HG03095 (cell line): ENCODE data around the gene ADIPOQ.
"Not testable (repeated sequence)": the region's sequence is repeated elsewhere in the genome, so short reads cannot be mapped to it uniquely, and the experiment has no call there.

ENCODE experiments used
- ATAC-seq: cut with Tn5 transposase; IDR thresholded peaks from one replicate; pipeline ENCODE4 v1.9.1; 2021; ENCODE audit warnings: moderate library complexity; ENCODE audit not compliant: unreplicated experiment

Gene ADIPOQ

GRCh38 chr3:186842426-186843038, at the start of gene ADIPOQ:
TSS of gene ADIPOQ (plus strand) at chr3:186842710. CDS start at chr3:186853059, 10,349 bp downstream.
- ATAC-seq, result no peak

- no peak for ATAC-seq
Observed at GRCh38 chr3:186798239-186798874, 44.2 kb upstream of the ADIPOQ start.

- ATAC-seq, result no peak
Observed at GRCh38 chr3:186800285-186800684, 42.2 kb upstream of the ADIPOQ start.

- no peak for ATAC-seq
Observed at GRCh38 chr3:186802701-186803100, 39.8 kb upstream of the ADIPOQ start.

- ATAC-seq, result not testable (repeated sequence)
Observed at GRCh38 chr3:186803447-186803846, 39.1 kb upstream of the ADIPOQ start.

GRCh38 chr3:186806089-186807055, 36.1 kb upstream of the ADIPOQ start, which contains the start of gene RFC4:
TSS of gene RFC4 (minus strand) at chr3:186806482. CDS start at chr3:186804713, 1,769 bp downstream.
- peak; percentile 97 for ATAC-seq

- ATAC-seq, result no peak
Observed at GRCh38 chr3:186807231-186807630, 35.3 kb upstream of the ADIPOQ start.

GRCh38 chr3:186810336-186810996, 32.0 kb upstream of the ADIPOQ start:
- no peak for ATAC-seq

- not testable (repeated sequence) for ATAC-seq
Observed at GRCh38 chr3:186811313-186811712, 31.2 kb upstream of the ADIPOQ start.

- no peak for ATAC-seq
Observed at GRCh38 chr3:186814100-186814499, 28.4 kb upstream of the ADIPOQ start.

GRCh38 chr3:186815435-186815834, 27.1 kb upstream of the ADIPOQ start:
- no peak for ATAC-seq

GRCh38 chr3:186818516-186818915, 24.0 kb upstream of the ADIPOQ start:
- ATAC-seq, result no peak

GRCh38 chr3:186818956-186819355, 23.6 kb upstream of the ADIPOQ start:
- no peak for ATAC-seq

- no peak for ATAC-seq
Observed at GRCh38 chr3:186821429-186822387, 20.8 kb upstream of the ADIPOQ start.

- not testable (repeated sequence) for ATAC-seq
Observed at GRCh38 chr3:186822388-186822759, 20.1 kb upstream of the ADIPOQ start.

GRCh38 chr3:186823386-186823785, 19.1 kb upstream of the ADIPOQ start:
- ATAC-seq, result no peak

GRCh38 chr3:186824430-186825139, 17.9 kb upstream of the ADIPOQ start:
- no peak for ATAC-seq

- no peak for ATAC-seq
Observed at GRCh38 chr3:186825294-186825821, 17.2 kb upstream of the ADIPOQ start.

GRCh38 chr3:186825872-186826409, 16.6 kb upstream of the ADIPOQ start:
- no peak for ATAC-seq
